Sigmoid colon (tissue), 4 donors: ENCODE results near the gene PDLIM4.

Source experiments
- CTCF ChIP-seq, 4 experiments: fragments of 450-650 bp in 3 of 4; fragments of 200-600 bp in 1 of 4; IDR thresholded peaks; one replicate each; pipeline ENCODE4 v1.5.1; 2016 to 2019; ENCODE audit warnings: antibody characterized with exemption in 4 of 4, mild to moderate bottlenecking in 3 of 4, moderate library complexity in 2 of 4
- POLR2A ChIP-seq, 2 donors: fragments of 450-650 bp; IDR thresholded peaks; one replicate each; pipeline ENCODE4 v1.6.1; 2016; ENCODE audit warnings: antibody characterized with exemption in 2 of 2, mild to moderate bottlenecking in 2 of 2, moderate library complexity in 2 of 2
- POLR2AphosphoS5 ChIP-seq, 4 donors: sonication (generic); formaldehyde crosslinking; IDR thresholded peaks; one replicate each; pipeline ENCODE4 v1.6.1; 2017; ENCODE audit warnings: antibody characterized with exemption in 4 of 4

- TF ChIP-seq CTCF (IDR thresholded peaks at IDR 0.05) (no peak), POLR2A (IDR thresholded peaks at IDR 0.05) (no peak), POLR2AphosphoS5 (IDR thresholded peaks at IDR 0.05) (no peak)
Measured at GRCh38 chr5:132297211-132297940, 39.9 kb downstream of the PDLIM4 start.
